DND-41 (cell line): ENCODE measurements around the gene CPLX1.
"Not testable (repeated sequence)": the region's sequence is repeated elsewhere in the genome, so short reads cannot be mapped to it uniquely, and the experiment has no call there.

Source experiments
- EZH2 ChIP-seq: IDR thresholded peaks from 3 replicates; pipeline ENCODE4 v1.6.1; 2012; ENCODE audit warnings: borderline replicate concordance, low read depth, mild to moderate bottlenecking, moderate library complexity, low read length, inconsistent platforms; ENCODE audit not compliant: severe bottlenecking
- TF ChIP-seq, protein P1 (sequence below): IDR thresholded peaks from 2 replicates; pipeline ENCODE4 v1.5.1; 2012; ENCODE audit warnings: borderline replicate concordance, low read length, moderate library complexity, mild to moderate bottlenecking; ENCODE audit not compliant: poor library complexity, severe bottlenecking; ENCODE audit errors: extremely low read depth

GRCh38 chr4:774419-775092 lies 51.4 kb downstream of the CPLX1 start:
- TF ChIP-seq, protein P1, sequence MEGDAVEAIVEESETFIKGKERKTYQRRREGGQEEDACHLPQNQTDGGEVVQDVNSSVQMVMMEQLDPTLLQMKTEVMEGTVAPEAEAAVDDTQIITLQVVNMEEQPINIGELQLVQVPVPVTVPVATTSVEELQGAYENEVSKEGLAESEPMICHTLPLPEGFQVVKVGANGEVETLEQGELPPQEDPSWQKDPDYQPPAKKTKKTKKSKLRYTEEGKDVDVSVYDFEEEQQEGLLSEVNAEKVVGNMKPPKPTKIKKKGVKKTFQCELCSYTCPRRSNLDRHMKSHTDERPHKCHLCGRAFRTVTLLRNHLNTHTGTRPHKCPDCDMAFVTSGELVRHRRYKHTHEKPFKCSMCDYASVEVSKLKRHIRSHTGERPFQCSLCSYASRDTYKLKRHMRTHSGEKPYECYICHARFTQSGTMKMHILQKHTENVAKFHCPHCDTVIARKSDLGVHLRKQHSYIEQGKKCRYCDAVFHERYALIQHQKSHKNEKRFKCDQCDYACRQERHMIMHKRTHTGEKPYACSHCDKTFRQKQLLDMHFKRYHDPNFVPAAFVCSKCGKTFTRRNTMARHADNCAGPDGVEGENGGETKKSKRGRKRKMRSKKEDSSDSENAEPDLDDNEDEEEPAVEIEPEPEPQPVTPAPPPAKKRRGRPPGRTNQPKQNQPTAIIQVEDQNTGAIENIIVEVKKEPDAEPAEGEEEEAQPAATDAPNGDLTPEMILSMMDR, result not testable (repeated sequence)
- TF ChIP-seq EZH2, result not testable (repeated sequence)
